Measurements from ENCODE around the gene SLC2A13.
"Not testable (repeated sequence)": the region's sequence is repeated elsewhere in the genome, so short reads cannot be mapped to it uniquely, and the experiment has no call there.

DNA sequence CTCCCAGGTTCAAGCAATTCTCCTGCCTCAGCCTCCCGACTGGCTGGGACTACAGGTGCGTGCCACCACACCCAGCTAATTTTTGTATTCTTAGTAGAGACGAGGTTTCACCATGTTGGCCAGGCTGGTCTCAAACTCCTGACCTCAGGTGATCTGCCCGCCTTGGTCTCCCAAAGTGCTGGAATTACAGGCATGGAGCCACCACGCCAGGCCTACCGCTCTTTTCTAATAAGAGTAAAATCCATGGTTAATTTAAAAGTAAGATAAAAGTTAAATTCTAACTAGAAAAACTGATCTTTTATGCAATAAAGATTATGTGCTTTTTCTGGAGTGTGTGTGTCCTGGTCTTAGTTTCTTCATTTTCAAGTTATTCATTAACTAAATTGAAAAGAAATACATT, 212.5 kb downstream of the SLC2A13 start:
- not testable (repeated sequence) for TF ChIP-seq CTCF (IDR thresholded peaks at IDR 0.05; ENCODE audit: extremely low read depth in 1 of 2, insufficient read depth in 1 of 2, low read depth in 1 of 2, low read length in 2 of 2); JUN (IDR thresholded peaks at IDR 0.05; ENCODE audit: borderline replicate concordance, insufficient read depth, insufficient read length, low read depth); POLR2A (IDR thresholded peaks at IDR 0.05; ENCODE audit: low read depth, low read length); POLR2AphosphoS5 (IDR thresholded peaks at IDR 0.05; ENCODE audit: insufficient read depth, low read depth, low read length); EZH2 (IDR thresholded peaks at IDR 0.05; ENCODE audit: borderline replicate concordance, low read depth, low read length, severe bottlenecking)
- TF ChIP-seq, protein P1, sequence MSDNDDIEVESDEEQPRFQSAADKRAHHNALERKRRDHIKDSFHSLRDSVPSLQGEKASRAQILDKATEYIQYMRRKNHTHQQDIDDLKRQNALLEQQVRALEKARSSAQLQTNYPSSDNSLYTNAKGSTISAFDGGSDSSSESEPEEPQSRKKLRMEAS (IDR thresholded peaks at IDR 0.05; ENCODE audit: insufficient read depth, insufficient read length) = not testable (repeated sequence)
